Stimulated activated CD4-positive, alpha-beta T cell treated with anti-CD3 and anti-CD28 coated beads, Interleukin-4, amount 100 ng/mL, for 4 hours (primary cell): Measurements from ENCODE around the gene COBLL1.

Source experiments
- DNase-seq, 2 experiments: peaks; one replicate each; pipeline ENCODE4 v3.0.0-alpha.2; 2020

COBLL1 gene

DNA sequence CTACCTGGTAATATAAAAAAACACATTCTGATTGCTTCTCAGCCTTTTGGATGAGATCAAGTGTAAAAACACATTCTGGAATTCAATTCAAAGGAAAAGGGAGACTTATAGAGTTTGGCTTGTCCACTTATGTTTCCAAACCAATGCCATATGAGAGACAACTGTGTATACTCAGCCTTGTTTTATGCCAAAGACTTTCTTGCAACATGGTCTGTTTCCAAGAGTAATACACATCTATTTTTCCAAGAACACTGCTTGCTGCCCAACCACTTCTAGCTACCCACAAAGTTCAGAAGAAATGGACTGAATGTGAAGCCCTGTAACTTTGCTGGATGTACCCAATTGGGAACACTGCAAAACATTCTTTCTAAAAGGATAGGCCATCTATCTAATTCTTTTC is 172.3 kb downstream of the COBLL1 start:
- no peak for DNase-seq

DNA sequence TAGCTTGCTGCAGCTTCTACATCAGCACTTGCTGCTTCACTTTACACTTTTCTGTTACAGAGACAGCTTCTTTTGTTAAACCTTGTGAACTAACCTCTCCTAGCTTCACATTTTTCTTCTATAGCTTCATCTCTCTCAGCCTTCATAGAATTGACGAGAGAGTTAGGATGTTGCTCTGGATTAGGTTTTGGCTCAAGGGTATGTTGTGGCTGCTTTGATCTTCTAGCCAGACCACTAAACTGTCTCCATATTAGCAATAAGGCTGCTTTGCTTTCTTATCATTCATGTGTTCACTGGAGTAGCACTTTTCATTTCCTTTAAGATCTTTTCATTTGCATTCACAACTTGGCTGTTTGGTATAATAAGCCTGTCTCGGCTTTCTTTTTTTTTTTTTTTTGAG is 174.1 kb downstream of the COBLL1 start:
- DNase-seq = no peak

DNA sequence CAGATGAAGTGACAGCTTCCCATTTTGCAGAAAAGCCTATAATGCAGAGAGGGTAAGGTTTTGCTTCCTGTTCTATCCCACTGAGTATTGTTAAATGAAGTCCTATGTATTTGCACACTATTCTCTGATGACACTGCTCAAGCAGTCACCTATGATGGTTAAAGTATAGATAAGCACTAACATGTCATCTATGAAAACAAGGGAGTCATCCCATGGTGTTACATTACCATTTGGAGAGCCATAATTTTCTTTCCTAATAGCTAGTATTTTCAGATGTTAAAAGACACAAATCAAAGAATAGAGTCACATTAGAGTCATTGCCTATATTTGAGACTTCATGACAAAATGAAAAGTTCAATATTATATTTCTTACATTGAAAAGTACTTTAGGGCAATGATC is 177.6 kb downstream of the COBLL1 start:
- no peak for DNase-seq

DNA sequence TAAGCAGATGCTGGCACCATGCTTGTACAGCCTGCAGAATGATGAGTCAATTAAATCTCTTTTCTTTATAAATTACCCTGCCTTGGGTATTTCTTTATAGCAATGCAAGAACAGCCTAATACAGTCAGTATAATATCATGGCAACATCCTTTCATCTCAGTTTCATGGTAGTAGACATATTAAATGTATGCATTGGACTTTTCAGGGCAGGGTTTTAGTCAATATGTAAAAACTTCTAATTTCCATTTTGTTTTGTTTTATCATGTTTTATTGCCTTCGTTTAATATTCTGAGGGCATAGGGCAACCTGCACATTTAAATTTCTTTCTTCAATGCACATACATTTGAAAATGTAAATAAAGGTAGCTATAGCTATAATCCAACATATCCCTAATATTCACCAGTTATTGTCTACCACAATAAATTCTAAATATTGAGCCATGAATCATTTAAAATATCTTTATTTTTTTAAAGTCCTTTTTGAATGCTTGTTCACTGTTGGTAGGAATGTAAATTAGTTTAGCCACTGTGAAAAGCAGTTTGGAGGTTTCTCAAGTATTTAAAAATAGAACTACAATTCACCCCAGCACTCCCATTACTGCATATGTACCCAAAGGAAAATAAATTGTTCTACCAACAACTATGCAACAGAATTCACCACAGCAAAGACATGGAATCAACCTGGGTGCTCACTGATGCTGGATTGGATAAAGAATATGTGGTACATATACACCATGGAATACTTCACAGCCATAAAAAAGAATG is 178.6 kb downstream of the COBLL1 start:
- no peak for DNase-seq

DNA sequence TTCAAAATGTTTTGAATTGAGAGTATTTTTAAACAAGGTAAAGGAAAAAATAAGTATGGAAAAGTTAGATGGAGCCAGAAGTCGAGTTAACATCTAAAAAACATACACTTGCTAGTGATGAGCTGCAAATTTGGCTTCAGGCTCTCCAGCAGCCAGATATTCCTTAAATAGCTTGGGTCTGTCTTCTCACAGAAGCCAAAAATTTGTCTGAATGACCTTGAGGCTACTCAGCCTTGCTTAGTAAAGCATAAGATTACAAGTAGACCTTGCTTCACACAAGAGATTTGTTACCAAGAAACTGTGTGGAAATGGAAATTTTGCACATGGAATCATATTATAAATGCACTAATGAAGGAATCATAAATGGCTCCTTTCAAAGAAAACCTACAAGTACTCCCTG is 179.6 kb downstream of the COBLL1 start:
- no peak for DNase-seq

DNA sequence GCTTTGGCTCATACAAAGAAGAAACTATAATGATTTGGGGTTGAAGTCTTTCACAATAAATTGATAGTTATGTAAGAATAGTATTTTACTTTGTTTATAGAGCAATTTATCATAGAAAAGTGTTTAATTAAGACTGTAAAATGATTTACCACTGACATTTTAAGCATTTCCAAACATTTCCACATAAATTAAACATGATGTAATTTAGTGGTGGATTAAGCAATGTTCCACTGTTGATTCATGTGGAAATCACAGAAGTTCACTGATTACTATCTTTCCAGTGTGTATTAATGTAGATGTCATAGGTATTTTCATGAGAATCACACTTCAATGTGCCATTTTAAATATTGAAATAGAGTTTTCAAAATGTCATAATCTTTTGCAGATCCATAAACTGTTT is 180.3 kb downstream of the COBLL1 start:
- DNase-seq = no peak

DNA sequence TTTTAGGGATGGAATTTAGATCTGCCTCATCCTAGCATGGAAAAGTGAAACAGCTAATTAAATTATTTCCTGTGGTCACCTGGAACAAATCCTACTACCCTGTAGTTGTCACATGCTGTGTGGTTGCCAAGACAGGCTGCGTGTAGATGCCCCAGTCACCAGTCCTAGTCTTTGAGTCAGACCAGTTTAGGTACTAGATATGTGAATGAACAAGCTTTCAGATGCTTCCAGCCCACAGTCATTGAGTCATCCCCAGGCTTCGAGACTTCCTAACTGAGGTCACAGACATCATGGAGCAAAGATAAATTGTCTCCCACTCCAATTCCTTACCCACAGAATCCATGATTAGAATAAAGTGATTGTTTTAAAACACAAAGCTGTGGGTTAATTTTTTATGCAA is 184.5 kb downstream of the COBLL1 start:
- no peak for DNase-seq

DNA sequence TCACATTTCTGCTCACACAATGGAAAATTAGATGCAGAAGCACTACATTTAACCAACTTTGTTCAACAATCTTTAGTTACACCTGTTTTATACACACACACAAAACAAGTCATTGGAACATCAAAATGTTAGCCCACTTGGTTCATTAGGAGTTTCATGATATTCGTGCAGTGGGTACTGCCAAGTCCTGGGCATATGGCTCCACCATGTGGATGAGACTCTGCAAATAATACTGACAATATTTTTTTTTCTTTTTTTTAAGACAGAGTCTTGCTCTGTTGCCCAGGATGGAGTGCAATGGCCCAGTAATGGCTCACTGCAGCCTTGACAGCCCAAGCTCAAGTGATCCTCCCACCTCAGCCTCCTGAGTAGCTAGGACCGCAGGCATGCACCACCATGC is 185.9 kb downstream of the COBLL1 start:
- no peak for DNase-seq

DNA sequence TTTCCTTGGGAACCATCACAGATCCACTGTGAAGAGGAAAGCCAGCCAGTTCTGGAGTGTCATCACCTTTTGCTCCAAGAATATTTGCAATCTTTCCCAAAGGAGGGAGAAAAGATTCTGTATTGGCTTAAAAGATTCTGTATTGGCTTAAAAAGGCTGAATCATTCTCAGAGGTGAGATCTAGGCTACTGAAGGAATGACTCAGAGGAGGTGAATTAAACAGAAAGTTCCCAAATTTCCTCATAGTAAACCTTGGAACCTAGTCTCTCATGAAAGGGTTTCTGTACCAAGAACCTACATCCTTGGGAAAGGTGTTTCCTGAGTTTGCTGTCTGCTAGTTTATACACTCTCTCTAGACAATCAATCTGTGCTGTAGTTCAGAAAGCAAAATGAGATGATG is 186.3 kb downstream of the COBLL1 start:
- no peak for DNase-seq

DNA sequence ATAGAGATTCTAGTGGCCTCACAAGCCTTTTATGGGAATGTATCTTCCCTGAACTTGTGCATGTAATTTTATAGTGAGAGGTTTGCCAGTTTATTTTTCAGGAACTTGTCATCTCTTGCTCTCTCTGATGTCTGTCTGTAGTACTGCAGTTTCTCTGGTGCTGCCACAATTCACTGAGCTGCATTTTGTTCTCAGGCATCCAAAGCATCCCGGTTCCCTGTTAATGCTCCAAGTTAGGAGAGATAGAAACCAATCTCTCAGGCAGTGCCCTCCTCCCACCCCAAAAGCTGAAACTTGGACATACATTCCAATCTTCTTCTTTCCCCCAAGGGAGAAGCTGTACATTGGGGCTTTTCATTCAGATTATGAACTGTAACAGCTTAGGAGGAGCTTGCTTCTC is 190.3 kb downstream of the COBLL1 start:
- DNase-seq = no peak

DNA sequence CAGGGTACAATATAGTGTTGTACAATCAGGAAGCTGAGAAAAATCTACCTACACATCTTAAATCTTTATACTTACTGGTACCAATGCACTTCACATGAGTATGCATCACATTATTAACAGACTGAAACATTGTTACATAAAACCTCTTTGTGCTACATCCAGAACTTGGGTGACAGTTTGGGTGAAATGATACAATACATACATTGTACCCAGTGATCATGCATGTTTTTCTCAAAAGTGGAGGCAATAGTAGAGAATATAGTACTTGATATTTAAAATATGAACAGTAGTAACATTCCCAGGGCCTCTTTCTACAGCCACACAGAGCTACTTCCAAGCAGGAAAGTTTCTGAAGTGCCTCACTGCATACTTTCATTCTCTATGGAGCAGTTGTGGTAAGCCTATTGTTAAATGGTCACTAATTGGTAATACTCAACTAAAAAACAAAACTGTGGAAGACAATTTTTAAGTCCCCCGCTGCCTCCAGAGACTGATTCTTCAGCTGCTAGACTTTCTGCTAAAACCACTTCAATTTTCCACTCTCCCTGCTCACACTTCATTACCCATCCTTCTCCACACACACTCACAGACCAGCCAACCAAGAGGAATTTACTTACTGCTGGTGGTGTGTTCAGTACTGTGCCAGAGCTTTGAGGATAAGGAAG is 197.5 kb downstream of the COBLL1 start:
- no peak for DNase-seq

DNA sequence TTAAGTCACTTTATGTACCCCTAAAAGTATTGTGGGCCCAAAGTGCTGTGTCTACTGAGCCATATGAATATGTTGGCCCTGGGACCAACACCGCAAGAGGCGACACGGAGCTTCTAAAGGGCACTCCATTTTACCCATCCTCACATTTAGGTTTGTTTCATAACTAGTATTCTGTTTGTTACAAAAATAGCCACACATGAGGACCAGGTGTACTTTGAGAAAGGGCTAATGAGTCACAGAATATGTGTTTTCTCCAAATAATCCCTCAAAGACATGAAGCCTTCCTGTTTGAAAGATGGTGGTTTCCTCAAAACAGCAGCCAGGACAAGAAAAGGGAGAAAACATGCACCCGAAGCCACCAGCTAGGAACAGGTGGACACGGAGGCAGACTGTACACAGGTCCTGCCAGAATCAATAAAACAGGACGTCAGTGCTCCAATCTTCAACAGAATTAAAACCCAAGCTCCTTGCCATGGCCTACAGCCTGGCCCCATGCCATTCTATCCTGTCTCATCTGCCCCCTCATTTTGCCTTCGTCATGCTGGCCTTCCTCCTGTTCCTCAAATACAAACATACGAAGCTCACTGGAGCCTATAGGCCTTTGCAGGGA is 198.6 kb downstream of the COBLL1 start:
- no peak for DNase-seq

DNA sequence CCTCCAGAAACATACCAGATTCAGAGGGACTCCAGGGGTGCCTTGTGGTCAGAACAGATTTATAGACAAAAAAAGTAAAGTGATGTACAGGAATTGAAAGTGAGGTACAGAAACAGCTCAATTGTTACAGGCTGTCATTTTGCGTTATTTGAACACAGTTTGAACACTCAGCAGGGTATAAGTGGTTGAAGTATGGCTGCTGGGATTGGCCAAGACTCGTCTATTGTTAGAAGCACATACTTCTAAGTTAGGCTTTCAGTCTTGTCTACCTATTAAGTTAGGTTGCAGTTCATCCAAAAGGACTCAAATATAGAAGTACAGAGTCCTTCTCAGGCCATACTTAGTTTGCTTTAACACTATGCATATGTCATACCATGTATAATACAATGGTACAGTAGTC is 199.4 kb downstream of the COBLL1 start:
- no peak for DNase-seq
